Breast epithelium (tissue), 3 donors: ENCODE results near the gene CDH6.

ENCODE experiments used
- CTCF ChIP-seq, 3 donors: fragments of 450-650 bp; IDR thresholded peaks; one replicate each; pipeline ENCODE4 v1.5.1; 2016 to 2017; ENCODE audit warnings: antibody characterized with exemption in 3 of 3, mild to moderate bottlenecking in 3 of 3, moderate library complexity in 3 of 3
- POLR2A ChIP-seq: fragments of 450-650 bp; IDR thresholded peaks from one replicate; pipeline ENCODE4 v1.6.1; 2016; ENCODE audit warnings: antibody characterized with exemption, mild to moderate bottlenecking, moderate library complexity
- POLR2AphosphoS5 ChIP-seq, 3 donors: sonication (generic); formaldehyde crosslinking; IDR thresholded peaks; one replicate each; pipeline ENCODE4 v1.6.1; 2017; ENCODE audit warnings: antibody characterized with exemption in 3 of 3

GRCh38 chr5:31185951-31186350, 7.5 kb upstream of the CDH6 start:
- TF ChIP-seq POLR2AphosphoS5 (IDR thresholded peaks at IDR 0.05) (no peak), POLR2A (no peak), CTCF (IDR thresholded peaks at IDR 0.05) (no peak)
